NCI-H748 treated with DMSO at 0.1 percent for 48 hours (cell line): Measurements from ENCODE around the gene RECQL5.
"Not testable (repeated sequence)": the region's sequence is repeated elsewhere in the genome, so short reads cannot be mapped to it uniquely, and the experiment has no call there.

Experiments
- DNase-seq: peaks from one replicate; lab custom pipeline; 2025; lab: John Stamatoyannopoulos, UW

The RECQL5 gene

GRCh38 chr17:75591722-75592302 is 75.1 kb downstream of the RECQL5 start:
- no peak for DNase-seq

GRCh38 chr17:75590849-75591721 is 75.9 kb downstream of the RECQL5 start:
- DNase-seq = no peak

GRCh38 chr17:75590314-75590761 is 76.6 kb downstream of the RECQL5 start:
- peak; percentile 3 for DNase-seq

- no peak for DNase-seq
Measured at GRCh38 chr17:75589919-75590303, 77.0 kb downstream of the RECQL5 start.

GRCh38 chr17:75589012-75589918 is 77.7 kb downstream of the RECQL5 start:
- peak; percentile 74 for DNase-seq

- DNase-seq = no peak
Measured at GRCh38 chr17:75588596-75589011, 78.3 kb downstream of the RECQL5 start.

- DNase-seq = peak; percentile 1
Measured at GRCh38 chr17:75587675-75588595, 79.0 kb downstream of the RECQL5 start, which contains the start of gene MYO15B. Gene MYO15B (plus strand): TSS chr17:75587800. CDS start chr17:75588058, 258 bp downstream.

GRCh38 chr17:75584849-75585175 is 82.1 kb downstream of the RECQL5 start:
- DNase-seq = no peak

- not testable (repeated sequence) for DNase-seq
Measured at GRCh38 chr17:75583197-75583596, 83.8 kb downstream of the RECQL5 start.

GRCh38 chr17:75581121-75581725 is 85.7 kb downstream of the RECQL5 start:
- DNase-seq = not testable (repeated sequence)
